SKM-1 treated with dmso at 0.1 percent for 144 hours (cell line): ENCODE measurements around the gene XG.
"Not testable (repeated sequence)": the region's sequence is repeated elsewhere in the genome, so short reads cannot be mapped to it uniquely, and the experiment has no call there.

Source experiments
- DNase-seq: peaks from one replicate; lab custom pipeline; 2025; ENCODE audit not compliant: unreplicated experiment; lab: John Stamatoyannopoulos, UW

Gene XG

DNA sequence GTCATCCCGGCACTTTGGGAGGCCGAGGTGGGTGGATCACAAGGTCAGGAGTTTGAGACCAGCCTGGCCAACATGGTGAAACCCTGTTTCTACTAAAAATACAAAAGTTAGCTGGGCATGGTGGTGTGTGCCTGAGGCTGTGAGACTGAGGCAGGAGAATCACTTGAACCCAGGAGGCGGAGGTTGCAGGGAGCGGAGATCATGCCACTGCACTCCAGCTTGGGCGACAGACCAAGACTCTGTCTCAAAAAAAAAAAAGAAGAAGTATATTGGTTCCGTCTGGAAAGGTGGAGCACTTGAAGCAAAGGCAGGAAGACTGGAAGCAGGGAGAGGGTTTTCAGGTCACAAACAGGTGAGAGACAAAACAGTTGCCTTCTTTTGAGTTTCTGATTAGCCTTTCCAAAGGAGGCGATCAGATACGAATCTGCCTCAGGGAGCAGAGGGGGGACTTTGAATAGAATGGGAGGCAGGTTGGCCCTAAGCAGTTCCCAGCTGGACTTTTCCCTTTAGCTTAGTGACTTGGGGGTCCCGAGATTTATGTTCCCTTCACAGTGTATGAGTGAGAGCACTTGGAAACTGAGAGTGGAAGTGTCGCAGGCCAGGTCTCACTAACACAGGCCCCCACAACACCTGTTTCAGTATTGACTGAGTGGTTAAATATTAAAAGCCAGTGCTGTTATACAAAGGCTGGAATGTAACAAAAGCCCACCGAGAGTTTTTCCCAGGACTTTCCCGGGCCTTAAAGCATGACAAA, 28.8 kb downstream of the XG start:
- not testable (repeated sequence) for DNase-seq

DNA sequence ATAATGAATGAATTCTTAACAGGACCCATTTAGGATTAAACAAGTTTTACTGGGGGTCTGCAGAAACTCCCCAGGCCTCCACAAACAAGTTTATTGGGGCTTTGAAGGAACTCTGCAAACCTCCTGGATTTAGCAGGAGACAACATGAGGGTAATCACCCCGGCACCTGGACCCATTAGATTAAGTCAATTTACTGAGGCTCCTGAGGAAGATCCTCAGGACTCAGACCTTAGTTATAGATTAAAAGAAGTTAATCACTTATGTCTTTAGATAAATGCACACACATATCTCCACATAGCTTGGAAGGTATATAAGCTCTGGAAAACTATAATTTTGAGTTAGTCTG, 29.4 kb downstream of the XG start:
- no peak for DNase-seq

DNA sequence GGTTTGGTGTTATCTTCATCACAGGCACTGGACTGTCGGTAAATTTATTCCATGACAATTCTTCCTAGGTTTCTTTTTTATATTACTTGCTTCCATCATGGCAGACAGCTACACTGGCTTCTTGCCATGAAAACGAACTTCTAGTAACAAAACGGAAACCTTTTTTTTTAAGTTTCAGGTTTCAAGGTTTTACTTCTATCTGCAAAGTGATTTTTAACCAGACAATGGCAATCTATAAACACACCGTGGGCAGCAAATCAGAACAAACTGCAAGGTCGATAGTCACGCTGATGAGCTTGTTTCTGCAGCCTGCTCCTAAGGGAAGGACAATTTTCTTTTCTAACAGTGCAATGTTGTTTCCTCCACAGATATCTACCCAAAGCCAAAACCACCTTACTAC, 29.9 kb downstream of the XG start:
- DNase-seq, result no peak

DNA sequence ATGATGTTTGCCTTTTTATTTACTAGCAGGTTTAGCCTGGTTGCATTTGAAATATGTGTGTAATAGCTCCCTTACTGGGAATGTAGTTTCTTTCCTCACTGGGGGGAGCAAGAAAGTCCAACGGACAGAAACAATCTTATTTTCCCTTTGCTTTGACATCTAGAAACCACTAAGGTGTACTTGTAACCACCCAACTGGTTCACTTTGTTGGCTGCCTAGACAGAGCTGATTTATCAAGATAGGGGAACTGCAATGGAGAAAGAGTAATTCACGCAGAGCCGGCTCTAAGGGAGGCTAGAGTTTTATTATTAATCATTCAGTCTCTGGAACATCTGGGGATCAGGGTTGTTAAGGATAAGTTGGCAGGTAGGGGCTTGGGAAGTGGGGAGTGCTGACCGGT, 30.3 kb downstream of the XG start:
- no peak for DNase-seq

DNA sequence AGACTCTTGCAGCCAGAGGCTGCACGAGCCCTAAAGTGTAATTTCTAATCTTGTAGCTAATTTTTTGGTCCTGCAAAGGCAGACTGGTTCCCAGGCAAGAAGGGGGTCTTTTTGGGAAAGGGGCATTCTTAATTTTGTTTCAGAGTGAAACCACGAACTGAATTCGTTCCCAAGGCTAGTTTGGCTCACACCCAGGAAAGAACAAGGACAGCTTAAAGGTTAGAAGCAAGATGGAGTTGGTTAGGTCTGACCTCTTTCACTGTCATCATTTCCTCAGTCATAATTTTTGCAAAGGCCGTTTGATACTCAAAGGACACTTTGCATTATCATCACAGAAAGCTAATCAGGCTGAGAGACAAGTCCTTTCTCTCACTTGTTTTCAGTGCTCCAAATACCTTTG, 30.9 kb downstream of the XG start:
- DNase-seq, result no peak

DNA sequence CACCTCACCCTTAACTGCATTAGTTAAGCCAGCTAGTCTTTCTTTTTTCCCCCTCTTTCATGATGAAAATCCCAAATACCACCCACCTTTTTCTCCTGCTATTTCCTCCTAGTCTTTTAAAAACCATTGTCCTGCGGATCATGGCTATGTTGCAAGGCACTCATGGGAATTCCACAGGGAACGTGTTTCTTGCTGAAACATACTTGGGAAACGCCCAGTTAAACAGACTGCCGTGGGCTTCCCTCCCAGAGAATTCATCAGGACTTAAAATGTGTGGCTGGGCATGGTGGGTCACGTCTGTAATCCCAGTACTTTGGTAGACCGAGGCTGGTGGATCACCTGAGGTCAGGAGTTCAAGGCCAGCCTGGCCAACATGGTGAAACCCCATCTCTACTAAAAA, 32.2 kb downstream of the XG start:
- no peak for DNase-seq

DNA sequence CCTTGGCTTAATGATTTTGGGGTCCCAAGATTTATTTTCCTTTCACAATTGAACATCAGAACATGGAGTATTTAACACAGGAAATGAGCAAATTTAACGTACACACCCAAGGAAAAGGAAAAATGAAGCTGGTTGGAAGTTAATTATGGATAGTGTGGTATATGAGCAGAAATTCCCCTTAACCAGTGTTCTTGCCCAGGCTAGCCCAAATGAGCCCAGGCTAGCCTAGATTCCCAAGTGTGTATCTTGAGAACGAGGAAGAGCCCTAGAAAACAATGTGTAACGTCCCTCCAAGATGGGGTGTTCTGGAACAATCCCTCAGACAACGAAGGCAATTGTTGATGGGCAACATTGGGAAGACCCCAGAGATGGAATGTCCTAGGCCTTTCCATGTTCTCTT, 33.7 kb downstream of the XG start:
- DNase-seq, result no peak

DNA sequence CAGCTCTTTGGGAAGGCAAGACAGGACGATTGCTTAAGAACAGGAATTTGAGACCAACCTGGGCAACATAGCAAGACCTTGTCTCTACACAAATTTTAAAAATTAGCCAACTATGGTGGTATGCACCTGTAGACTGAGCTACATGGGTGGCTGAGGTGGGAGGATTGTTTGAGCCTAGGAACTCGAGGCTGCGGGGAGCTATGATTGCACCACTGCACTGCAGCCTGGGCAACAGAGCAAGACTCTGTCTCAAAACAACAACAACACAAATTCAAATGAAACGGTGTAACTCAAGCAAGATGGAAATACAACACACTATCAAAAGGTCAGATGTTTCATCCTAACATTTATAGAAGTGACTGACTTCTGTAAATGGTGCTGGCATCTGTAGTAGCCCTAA, 37.1 kb downstream of the XG start:
- DNase-seq, result no peak

DNA sequence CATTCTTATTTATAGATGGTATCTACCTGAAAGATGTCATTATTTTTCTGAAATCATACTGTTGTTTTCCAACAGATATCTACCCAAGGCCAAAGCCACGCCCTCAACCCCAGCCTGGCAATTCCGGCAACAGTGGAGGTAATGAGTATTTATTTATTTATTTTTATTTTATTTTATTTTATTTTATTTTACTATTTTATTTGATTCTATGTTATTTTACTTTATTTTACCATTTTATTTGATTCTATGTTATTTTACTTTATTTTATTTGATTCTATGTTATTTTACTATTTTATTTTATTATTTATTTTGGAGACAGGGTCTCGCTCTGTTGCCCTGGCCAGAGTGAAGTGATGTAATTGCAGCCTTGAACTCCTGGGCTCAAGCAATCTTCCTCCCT, 37.7 kb downstream of the XG start:
- no peak for DNase-seq

DNA sequence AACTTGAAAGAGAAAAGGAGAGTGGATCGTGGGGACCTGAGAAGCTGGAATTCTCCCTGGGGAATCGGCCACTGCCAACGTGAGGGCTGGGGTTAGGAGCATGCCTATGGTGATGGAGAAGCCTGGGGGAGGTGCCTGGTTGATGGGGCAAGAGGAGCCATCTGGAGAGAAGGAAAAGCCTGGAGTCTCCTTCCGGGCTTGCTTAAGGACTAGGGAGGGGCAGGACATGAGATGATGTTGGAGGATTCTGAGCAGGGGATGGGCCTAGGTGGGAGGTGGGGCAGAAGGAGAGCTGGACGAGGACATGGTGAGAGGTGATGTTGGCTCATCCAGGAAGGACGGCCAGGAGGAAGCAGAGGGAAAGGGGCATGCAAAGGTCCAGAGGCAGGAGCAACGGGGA, 41.9 kb downstream of the XG start:
- no peak for DNase-seq

DNA sequence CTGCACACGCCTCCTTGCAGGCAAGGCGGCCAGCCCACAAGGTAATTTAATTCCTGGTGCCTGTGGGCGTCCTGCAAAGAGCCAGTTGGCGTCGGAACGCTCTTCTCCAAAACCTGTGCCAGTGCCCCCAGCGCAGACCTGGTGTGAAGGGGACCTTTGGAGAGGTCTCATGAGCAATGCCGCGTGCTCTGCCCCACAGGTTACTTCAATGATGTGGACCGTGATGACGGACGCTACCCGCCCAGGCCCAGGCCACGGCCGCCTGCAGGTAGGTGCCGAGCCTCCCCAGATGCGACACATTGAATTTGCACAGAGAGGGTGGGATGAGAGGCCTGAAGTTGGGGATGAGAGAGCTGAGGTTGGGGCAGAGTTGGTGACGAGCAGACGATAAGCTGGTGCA, 42.5 kb downstream of the XG start:
- no peak for DNase-seq

DNA sequence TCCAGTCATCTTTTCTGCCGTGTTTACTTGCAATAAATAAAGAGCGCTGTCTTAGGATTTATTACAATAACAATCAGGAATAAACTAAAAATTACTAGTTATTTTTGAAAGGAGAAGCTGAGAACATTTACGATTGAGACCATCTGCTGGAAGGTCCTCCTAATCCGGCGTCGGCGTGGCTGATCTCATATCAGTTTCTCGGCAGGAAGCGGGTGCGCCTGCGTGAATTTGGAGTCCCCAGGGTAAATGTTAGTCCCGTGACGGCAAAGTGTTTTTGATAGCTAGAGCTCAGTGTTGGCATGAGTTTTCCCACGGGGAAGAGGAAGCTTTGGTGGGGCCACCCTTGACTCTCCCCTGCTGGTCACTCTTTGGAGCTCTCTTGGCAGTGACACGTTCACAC, 45.0 kb downstream of the XG start:
- not testable (repeated sequence) for DNase-seq

DNA sequence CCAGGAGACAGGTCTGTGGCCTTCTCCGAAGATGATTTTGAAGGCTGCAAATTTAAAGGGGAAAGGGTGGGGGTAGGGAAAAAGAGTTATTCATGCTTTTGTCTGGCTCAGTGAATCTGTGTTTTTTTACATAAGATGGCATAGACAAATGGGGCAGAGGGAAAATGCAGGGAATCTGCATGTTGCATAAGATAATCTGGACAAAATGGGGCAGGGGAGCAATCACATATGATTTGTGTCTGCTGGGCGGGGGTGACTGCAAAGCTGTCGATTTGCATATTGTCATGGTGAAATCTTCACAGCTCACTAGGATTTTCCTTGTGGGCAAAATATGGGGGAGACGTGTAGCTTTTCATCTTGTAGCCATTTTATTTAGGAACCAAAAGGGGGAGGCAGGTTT, 47.5 kb downstream of the XG start:
- no peak for DNase-seq

DNA sequence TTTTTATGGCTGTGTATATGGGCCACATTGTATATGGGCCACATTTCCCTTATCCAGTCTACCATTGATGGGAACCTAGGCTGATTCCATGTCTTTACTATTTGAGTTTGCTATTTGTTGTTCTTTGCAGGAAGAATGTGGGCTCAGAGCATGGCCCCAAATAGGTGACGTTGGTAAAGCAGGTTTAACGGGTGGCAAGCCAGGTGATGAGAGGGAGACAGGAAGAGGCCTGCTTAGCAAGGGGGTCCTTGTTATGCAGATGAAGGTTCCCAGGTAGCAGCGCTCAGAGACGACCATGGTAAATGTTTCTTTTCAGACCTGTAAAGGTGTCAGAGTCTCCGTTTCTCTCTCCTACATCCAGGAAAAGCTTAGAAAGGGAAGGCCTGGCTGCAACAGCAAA, 48.1 kb downstream of the XG start:
- DNase-seq, result not testable (repeated sequence)

DNA sequence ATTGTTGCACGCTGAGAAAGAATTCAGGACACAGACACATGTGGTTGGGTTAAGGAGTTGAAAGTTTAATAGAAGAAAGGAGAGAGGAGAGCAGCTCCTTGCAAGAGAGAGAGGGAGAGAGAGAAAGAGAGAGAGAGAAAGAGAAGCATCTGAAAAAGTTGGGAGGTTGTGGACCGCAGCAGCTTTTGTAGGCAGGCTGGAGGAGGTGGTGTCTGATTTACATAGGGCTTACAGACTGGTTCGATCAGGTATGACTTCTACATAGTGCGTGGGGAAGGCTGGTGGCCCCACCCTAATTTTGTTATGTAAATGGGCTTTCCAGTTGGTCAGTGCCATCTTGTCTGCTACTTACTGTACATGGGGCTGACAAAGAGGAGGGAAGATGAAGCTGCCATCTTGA, 49.4 kb downstream of the XG start:
- no peak for DNase-seq

DNA sequence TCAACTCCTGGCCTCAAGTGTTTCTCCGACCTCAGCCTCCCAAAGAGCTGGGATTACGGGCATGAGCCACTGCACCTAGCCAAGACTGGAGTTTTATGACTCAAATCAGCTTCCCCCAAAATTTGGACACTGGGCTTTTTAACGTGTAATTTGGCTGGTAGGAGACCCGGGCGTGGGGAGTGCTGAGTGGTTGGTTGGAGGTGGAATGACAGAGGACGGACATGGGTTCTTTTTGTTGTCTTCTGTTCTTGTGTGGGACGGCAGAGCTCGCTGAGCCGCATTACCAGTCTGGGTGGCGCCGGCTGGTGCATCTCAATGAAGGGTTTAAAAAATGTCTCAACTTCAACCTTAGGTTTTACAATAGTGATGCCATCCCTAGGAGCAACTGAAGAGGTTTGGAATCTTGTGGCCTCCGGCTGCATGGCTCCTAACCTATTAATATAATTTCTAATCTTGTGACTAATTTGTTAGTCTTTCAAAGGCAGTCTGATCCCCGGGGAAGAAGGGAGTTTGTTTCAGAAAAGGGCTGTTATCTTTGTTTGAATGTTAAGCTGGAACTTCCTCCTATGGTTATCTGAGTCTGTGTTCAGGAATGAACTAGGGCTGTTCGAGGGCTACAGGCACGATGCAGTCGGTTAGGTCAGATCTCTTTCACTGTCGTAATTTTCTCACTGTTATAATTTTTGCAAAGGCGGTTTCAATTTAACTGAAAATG, 50.7 kb downstream of the XG start:
- not testable (repeated sequence) for DNase-seq

DNA sequence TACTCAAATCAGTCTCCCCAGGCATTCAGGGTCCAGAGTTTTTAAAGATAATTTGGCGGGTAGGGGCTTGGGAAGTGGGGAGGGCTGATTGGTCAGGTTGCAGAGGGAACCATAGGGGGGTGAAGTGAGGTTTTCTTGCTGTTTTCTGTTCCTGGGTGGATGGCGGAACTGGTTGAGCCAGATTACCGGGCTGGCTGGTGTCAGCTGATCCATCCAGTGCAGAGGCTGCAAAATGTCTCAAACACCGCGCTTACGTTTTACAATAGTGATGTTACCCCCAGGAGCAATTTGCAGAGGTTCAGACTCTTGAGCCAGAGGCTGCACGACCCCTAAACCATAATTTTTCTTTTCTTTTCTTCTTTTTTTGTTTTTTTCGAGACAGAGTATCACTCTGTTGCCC, 51.6 kb downstream of the XG start:
- DNase-seq, result not testable (repeated sequence)

DNA sequence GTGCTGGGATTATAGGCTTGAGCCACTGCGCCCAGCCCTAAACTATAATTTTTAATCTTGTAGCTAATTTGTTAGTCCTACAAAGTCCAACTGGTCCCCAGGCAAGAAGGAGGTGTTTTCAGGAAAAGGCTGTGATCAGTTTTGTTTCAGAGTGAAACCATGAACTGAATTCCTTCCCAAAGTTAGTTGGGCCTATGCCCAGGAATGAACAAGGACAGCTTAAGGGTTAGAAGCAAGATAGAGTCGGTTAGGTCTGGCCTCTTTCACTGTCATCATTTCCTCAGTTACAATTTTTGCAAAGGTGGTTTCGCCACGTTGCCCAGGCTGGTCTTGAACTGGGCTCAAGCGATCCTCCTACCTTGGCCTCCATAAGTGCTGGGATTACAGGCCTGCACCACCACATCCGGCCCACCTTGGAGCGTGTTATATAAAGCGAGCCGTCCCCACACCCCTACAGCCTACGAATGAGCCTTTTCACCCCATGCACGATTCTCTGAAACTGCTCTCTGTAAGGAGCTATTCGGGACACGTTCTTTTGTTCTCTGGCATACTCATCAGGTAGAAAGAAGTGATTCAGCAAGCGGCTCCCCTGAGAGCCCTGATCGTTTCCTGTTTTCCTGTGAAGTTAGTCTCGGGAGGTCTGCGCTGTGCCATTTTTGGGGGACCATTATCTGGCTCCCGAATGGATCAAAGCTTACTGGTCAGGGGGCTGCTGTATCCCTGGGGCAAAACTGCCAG, 52.4 kb downstream of the XG start:
- DNase-seq, result not testable (repeated sequence)

DNA sequence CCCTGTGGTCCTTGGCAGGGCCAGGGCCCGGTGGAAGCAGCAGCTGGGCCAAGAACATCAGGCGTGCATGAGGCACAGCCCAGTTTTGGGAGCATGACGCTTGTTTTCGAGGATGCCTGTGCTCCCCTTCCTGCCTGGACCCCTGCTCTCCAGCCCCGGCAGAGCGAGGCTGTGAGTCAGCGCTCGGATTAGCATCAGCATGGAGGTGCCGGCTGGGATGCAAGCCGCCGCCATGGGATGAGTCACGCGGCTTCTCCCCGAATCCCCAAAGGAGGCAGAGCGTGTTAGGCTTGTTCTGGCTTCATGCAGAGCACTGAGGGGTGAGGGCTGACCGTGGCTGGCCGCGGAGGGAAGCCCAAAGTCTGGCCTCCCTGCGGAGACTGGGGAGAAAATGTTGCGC, 53.0 kb downstream of the XG start:
- DNase-seq, result not testable (repeated sequence)

DNA sequence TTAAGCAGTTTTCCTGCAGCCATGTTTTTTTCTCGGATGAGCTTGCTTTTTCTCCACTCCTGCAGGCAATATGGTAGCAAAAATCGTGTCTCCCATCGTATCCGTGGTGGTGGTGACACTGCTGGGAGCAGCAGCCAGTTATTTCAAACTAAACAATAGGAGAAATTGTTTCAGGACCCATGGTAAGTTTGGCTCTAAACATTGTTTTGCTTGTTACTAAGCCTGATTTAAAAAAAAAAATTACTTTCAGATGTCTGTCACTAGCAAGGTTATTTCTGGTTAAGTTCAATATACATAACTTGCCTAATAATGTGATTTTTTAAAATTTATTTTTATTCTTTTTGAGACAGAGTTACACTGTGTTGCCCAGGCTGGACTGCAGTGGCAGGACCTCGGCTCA, 59.4 kb downstream of the XG start:
- no peak for DNase-seq

DNA sequence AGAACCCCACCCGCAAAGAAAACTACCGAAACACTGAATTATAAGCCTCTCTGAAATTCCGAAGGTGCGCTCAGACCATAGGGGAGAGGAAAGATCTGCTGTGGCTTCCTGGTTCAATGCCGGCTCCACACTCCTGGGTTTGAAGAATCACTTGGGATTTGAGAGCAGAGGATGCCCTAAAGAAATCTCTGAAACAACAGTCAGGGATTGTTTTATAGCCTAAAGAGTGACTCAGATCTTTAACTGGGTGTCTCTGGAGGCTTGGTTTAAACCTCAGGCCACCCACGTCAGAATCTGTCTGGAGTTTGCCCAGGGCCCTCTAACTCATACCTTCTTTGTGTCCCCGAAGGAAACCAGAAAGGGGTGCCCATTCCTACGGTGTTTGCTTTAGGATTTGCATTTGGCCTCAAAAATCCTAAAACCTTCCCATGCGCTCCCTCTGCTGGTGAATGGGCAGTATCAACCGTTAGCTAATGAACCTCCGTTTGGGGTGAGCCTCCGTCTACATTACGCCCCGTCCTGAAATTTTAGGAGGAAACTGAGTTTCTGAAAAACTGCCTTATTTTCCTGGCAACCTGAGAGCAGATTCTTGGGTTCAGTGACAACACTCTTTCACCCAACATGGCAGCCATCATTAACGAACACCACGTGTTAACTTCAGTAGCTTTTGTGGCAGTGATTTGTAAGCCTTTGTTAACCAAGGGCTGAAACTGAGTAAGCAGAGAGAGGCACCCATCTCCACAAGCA, 60.5 kb downstream of the XG start:
- DNase-seq, result peak; percentile 2

DNA sequence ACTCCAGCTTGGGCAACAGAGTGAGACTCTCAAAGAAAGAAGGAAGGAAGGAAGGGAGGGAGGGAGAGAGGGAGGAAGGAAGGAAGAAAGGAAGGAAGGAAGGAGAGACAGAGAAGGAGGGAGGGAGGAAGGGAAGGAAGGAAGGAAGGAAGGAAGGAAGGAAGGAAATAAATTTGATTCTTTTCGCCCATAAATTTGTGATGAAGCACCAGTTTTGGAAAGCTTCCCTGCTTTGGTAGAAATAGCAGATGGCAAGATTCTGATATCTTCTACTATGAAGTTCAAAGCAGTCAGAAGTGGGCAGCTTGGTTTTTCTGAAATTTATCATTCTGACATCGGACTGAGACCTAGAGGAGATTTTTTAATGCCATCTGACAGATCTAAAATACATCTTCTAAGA, 65.2 kb downstream of the XG start:
- DNase-seq, result no peak
